ENCODE measurements around the gene BANK1.

Gene BANK1

DNA sequence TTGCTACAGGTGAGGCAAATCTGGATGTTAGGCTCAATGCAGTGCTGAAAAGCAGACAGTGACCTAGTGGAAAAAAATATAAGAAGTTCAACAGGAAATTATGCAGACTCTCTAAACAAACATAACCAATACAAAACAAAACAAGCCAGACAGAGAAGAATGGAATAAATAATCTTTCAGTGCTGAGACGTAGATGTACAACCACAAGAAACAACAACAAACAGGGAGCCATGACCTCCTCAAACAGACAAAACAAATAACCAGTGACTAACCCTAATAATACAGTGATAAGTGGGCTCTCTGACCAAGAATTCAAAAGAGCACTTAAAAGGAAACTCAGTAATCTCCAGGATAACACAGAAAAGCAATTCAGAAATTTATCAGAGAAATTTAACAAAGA is 315.5 kb downstream of the BANK1 start:
- H3K4me3 ChIP-seq (replicated peaks in 1 of 2; ENCODE audit: low read depth in 2 of 2, low read length in 2 of 2): no peak overlapping the region
- TF ChIP-seq, protein P1, sequence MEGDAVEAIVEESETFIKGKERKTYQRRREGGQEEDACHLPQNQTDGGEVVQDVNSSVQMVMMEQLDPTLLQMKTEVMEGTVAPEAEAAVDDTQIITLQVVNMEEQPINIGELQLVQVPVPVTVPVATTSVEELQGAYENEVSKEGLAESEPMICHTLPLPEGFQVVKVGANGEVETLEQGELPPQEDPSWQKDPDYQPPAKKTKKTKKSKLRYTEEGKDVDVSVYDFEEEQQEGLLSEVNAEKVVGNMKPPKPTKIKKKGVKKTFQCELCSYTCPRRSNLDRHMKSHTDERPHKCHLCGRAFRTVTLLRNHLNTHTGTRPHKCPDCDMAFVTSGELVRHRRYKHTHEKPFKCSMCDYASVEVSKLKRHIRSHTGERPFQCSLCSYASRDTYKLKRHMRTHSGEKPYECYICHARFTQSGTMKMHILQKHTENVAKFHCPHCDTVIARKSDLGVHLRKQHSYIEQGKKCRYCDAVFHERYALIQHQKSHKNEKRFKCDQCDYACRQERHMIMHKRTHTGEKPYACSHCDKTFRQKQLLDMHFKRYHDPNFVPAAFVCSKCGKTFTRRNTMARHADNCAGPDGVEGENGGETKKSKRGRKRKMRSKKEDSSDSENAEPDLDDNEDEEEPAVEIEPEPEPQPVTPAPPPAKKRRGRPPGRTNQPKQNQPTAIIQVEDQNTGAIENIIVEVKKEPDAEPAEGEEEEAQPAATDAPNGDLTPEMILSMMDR (IDR thresholded peaks at IDR 0.05; ENCODE audit: low read depth, low read length): no peak
- no peak for DNase-seq (ENCODE audit: low read depth in 2 of 2)

DNA sequence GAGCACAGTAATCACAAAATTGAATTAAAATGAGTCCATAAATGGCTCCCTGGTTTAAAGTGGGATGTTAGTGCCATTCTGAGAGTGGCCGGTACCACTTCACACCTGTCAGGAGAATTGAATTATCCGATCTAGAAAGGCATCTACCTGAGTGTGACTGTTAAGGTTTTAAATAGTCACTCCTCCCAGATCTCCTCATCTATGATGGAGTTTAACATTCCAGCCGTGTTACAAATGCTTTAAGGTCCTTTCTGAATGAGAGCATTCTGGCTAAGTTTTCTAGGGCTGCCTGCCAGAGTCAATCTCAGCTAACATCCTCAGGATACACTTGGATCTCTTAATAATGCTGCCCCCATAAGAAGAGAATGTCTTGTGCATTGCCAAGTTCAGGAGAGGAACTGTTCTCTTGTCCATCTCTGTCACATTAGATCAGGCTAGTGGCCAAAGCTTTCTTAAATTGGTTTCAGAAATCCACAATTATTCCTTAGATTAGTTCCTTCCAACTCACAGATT is 323.6 kb downstream of the BANK1 start:
- no peak overlapping the region for H3K4me3 ChIP-seq (replicated peaks in 1 of 2; ENCODE audit: low read depth in 2 of 2, low read length in 2 of 2)
- TF ChIP-seq, protein P1 (IDR thresholded peaks at IDR 0.05; ENCODE audit: low read depth, low read length): no peak
- DNase-seq (ENCODE audit: low read depth in 2 of 2): no peak

DNA sequence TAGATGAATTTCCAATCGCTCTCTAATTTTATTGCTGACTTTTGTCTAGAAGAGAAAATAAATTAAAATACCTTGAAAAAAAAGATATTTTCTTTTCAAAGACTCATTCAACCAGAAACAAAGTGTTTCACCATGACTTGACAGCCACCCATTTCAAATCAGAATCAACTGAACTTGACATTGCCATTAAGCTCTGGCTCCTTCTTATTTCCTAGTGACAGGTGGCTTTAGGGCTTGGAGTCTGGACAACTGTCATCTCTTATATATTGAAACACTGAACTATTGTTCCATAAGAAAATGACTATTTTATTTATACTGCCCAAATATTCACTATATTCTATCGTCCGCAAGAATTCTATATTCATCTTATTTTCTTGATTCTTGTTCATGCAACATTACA is 325.6 kb downstream of the BANK1 start:
- TF ChIP-seq, protein P1 (IDR thresholded peaks at IDR 0.05; ENCODE audit: low read depth, low read length): no peak
- no peak overlapping the region for H3K4me3 ChIP-seq (replicated peaks in 1 of 2; ENCODE audit: low read depth in 2 of 2, low read length in 2 of 2)

DNA sequence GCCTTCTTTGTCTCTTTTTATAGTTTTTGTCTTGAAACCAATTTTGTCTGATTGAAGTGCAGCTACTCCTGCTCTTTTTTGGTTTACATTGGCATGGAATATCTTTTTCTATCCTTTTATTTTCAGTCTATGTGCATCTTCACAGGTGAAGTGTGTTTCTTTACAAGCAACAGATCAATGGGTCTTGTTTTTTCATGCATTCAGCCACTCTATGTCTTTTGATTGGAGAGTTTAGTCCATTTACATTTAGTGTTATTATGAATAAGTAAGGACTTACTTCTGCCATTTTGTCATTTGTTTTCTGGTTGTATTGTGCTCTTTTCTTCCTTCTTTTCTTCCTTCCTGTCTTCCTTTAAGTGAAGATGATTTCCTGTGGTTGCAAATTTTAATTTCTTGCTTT is 330.3 kb downstream of the BANK1 start:
- TF ChIP-seq, protein P1 (IDR thresholded peaks at IDR 0.05; ENCODE audit: low read depth, low read length): no peak
- H3K4me3 ChIP-seq (replicated peaks in 1 of 2; ENCODE audit: low read depth in 2 of 2, low read length in 2 of 2): no peak overlapping the region
- no peak for DNase-seq (ENCODE audit: low read depth in 2 of 2)

More for the DNA sequence above, 325.6 kb downstream of the BANK1 start:
- DNase-seq (ENCODE audit: low read depth in 2 of 2): no peak

Data from cardiac fibroblast (primary cell).